HS-5 (cell line): ENCODE measurements around the gene MRPL4.
"Not testable (repeated sequence)": the region's sequence is repeated elsewhere in the genome, so short reads cannot be mapped to it uniquely, and the experiment has no call there.

Experiments used
- DNase-seq: peaks from one replicate; pipeline ENCODE4 v3.0.0-alpha.2; 2012; ENCODE audit warnings: low read depth

MRPL4 gene

DNA sequence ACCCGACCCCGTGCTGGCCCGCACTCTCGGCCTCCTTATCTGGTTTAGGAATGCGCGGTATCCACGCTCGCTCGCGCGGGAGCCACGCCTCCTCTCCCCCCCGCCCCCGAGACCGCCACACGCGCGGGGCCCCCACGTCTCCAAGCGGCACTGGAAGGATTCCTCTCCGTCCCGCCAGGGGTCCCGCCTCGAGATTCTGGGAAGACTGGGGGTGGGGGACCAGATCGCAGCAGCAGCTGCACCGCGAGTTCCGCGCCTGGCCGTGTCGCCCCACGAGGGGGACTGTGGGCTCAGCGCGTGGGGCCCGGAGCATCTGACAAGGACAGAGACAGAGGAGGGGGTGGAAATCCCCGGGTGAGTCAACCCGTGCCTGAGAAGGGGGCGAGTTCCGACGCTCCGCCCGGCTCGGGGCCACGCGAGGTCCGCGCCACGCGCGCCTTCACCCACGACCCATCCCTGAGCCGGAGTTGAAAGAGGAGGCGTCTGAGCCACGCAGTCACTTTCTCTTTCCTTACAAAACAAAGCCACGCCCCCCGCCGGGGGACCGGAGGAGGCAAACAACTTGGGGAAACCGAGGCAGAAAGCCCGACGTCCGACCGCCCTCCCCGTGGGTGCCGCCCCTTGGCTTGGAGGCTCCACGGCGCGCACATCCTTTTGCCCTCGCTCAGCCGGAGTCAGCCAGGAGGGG lies 21.7 kb upstream of the MRPL4 start:
- no peak for DNase-seq

DNA sequence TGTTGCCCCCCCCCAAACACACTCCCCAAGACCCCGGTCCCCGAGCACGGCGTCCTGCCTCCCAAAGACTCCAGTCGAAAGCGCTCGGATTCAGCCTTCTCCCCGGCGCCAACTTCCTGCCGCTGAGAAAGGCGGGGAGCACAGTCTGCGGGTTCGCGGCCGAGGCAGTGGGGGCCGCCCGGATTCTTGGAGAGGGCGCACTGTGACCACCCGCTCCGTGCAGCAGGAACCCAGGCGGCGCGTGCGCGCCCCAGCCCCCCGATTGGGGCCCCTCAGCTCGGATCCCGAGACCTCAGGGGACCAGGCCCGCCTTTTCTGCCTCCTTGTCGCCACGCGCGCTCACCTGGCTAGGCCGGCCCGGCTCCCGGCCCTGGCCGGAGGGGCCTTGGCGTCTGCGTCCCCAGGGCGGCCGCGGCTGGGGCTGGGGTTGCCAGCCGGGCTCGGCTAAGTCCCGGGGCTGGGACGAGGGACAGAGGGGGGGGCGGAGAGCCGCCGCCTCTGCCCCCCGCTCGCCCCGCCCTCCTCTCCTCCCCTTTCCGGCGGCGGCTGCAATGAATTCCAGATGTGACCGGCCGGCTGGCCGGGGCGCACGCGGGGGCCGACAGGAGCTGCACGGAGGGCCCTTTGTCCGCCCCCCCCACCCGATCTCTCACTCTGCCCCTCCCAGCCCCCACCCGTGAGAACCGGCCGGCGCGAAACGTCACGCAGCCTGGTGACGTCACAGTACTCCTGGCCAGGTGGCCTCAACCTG lies 21.0 kb upstream of the MRPL4 start, which contains the start of gene S1PR2:
Gene S1PR2 (minus strand): TSS at position 471 of the 751 bp plus-strand sequence. CDS start 6,426 bp downstream, outside the sequence.
- no peak for DNase-seq

DNA sequence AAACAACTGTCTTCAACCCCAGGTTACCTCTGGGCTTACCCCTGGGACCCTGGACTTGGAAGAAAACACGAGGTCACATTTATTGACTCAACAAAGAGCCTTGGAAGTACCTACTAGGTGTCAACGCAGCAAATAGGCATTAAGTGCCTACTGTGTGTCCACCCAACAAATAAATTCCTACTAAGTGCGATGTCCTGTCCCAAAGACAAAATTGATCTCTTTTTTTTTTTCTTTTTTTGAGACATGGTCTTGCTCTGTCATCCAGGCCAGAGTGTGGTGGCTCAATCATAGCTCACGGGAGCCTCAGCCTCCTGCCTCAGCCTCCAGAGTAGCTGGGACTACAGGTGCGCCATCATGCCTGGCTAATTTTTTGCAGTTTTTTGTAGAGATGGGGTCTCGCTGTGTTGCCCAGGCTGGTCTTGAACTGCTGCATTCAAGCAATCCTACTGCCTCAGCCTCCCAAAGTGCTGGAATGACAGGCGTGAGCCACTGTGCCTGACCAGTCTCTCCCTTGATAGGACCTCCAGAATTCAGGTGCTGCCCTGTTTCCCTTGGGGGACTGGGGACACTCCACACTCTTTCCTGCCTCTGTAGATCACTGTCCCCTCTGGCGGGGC lies 20.3 kb upstream of the MRPL4 start:
- DNase-seq: no peak

DNA sequence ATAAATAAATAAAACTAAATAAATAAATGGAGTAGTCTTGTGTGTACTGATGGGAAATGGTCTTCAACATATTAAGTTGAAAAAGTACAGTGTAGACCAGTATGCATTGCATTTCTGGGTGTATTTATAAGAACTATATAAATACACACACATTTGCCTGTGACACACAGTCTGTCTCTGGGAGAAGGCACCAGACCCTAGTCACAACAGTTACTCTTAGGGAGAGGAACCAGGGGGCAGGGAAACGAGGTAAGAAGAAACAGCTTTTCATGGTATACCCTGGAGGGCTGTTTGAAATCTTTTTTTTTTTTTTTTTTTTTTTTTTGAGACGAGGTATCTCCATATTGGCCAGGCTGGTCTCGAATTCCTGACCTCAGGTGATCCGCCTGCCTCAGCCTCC lies 18.1 kb upstream of the MRPL4 start:
- DNase-seq: no peak

DNA sequence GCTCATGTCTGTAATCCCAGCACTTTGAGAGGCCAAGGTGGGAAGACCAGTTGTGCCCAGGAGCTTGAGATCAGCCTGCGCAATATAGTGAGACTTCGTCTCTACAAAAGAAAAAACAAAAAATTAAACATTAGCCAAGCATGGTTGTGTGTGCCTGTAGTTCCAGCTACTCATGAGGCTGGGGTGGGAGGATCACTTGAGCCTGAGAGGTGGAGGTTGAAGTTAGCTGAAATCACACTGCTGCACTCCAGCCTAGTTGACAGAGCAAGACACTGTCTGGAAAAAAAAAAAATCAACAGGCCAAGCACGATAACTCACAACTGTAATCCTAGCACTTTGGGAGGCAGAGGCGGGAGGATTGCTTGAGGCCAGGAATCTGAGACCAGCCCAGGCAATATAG lies 17.0 kb upstream of the MRPL4 start:
- DNase-seq: no peak

DNA sequence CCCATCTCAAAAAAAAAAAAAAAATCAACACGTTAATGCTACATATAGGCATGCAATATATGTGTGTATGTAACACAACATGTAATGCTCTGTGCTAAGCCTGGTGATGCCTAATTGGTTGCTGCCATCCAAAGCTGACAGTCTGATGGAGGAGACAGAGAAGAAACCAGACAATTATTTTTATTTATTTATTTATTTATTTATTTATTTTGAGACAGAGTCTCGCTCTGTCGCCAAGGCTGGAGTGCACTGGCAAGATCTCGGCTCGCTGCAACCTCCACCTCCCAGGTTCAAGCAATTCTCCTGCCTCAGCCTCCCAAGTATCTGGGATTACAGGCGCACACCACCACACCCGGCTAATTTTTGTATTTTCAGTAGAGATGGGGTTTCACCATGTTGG lies 16.6 kb upstream of the MRPL4 start:
- DNase-seq: not testable (repeated sequence)

DNA sequence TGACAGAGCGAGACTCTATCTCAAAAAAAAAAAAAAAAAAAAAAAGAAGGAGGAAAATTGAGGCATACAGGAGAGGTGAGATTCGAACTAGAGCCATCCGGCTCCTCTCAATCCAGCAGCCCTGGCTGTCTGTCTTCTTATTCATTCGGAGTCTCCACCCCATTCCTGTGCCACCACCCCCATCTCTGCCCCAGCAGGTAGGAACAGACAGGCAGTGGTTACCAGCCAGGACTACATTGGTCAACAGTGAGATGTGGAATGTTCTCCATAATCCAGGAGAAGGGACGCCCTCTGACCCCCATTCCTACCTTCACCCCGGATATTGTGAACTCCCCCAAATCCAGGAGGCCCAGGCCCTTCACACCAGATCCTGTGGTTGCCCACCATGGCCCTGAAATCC lies 14.3 kb upstream of the MRPL4 start:
- DNase-seq: no peak

DNA sequence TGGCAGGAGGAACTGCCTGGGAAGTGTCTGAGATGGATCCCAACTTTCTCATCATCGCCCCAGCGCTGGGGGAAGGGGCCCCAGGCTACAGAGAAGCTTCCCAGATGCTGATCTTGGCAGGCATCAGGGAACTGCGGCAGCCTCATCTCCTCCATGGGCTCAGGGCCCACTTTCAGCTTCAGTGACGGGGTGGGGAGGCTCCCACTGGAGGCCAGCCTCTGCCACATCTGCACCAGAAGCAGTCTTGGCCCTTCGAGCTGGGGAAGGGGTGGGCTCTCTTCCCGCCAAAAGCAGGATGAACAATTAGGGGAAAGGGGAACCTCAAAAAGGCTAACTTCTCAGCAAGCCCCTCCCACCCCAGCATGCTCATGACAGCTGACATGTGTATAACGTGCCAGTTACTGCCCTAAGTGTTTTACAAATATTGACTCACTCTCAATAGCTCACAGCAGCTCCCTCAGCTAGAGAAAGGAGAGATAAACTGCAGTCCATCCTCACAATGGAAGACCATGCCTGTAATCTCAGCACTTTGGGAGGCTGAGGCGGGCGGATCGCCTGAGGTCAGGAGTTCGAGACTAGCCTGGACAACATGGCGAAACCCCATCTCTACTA lies 13.7 kb upstream of the MRPL4 start:
- no peak for DNase-seq

DNA sequence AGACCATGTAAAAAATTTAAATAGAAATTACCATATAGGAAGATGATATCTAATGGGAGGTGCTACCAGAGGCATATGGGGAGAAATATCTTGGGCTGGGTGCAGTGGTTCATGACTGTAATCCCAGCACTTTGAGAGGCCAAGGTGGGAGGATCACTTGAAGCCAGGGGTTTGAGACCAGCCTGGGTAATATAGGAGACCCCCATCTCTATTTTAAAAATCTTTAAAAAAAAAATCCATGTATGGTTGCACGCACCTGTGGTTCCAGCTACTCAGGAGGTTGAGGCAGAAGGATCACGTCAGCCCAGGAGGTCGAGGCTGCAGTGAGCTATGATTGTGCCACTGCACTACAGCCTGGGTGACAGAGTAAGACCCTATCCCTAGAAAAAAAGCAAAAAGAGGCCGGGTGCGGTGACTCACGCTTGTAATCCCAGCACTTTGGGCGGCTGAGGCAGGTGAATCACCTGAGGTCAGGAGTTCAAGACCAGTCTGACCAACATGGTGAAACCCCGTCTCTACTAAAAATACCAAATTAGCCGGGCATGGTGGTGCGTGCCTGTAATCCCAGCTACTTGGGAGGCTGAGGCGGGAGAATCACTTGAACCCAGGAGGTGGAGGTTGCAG lies 10.1 kb upstream of the MRPL4 start:
- not testable (repeated sequence) for DNase-seq

DNA sequence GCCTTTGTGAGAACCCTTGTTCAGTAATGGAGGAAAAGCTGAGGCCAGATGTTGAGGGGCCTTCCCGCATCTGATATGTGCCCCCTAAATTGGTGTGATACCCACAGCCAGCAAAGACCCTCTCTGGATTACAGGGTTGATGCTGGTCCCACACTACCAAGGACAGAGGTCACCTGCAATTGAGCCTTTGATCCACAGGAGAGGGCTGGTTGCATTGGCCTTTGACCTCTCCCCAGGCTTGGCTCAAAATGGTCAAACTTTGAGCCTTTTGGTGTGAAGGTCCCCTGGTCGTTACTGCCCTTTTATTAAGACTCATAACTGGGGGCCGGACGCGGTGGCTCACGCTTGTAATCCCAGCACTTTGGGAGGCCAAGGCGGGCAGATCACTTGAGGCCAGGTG lies 8.4 kb upstream of the MRPL4 start:
- no peak for DNase-seq

DNA sequence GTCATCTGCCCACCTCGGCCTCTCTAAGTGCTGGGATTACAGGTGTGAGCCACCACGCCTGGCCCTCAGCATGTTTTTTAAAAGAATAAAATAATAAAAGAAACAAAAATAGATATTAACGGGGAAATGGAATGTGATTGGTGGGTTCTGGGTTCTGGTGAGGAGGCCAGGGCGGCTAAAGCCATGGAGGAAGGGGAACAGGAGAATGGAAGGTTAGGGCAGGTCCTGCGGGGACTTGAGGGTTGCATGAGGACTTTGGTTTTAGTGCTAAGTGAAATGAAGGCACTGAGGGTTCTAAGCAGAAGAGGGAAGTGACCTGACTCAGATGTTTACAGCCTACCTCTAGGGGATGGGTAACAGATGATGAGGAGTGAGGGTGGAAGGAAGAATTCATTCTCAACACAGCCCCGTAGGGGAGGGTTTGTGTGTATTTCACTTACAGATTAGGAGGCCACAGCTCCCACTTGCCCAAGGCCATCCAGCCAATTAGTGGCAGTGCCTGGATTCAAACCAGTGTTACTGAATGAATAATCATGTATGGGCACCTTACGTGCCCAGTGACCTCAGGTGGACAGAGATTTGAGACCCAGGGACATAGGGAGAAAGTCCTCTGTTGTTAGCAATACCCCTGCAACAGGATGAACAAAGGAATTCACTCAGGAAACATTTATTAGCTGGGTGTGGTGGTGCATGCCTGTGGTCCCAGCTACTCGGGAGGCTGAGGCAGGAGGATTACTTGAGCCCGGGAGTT lies 6.7 kb upstream of the MRPL4 start:
- DNase-seq: no peak

DNA sequence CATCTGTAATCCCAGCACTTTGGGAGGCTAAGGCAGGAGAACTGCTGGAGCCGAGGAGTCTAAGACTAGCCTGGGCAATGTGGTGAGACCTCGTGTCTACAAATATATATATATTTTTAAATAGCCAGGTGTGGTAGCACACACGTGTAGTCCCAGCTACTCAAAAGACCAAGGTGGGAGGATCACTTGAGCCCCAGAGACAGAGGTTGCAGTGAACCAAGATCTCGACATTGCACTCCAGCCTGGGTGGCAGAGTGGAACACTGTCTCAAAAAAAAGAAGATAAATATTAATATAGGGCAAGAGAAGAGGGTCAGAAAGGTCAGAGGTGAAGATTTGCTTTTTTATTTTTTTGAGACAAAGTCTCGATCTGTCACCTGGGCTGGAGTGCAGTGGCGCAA lies 5.5 kb upstream of the MRPL4 start:
- DNase-seq: no peak

DNA sequence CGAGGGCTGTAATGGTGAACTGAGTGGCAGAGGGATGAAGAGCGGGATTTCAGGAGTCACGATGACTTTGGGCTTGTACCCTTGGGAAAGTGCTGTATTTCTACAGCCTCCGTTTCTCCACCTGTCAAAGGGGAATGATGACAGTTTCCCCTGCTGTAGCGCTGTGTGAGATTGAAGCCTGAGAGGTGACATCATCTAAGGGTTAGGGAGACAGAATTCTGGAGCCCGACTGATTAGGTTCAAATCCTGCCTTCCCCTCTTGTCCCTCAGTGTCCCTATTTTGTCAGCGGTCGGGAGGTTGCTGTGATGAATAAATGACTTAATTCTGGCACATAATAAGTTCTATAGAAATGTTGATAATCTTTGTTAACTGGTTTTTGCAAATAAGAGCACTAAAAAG lies 693 bp downstream of the MRPL4 start:
- DNase-seq: no peak

DNA sequence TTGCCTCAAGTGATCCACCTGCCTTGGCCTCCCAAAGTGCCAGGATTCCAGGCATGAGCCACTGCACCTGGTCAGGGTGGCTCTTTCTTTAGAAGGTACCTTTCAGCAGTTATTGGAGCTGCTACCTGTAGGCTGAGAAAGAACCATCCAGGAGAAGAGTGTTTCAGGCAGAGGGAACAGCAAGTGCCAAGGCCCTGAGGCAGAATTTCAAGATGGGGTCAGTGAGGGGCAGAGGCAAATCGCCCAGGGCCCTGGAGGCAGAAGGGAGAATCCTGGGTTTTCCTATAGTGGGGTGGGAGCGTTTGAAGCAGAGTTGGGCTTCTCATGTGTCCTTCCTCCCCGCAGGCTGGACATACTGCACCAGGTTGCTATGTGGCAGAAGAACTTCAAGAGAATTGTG lies 2.2 kb downstream of the MRPL4 start:
- DNase-seq: no peak

DNA sequence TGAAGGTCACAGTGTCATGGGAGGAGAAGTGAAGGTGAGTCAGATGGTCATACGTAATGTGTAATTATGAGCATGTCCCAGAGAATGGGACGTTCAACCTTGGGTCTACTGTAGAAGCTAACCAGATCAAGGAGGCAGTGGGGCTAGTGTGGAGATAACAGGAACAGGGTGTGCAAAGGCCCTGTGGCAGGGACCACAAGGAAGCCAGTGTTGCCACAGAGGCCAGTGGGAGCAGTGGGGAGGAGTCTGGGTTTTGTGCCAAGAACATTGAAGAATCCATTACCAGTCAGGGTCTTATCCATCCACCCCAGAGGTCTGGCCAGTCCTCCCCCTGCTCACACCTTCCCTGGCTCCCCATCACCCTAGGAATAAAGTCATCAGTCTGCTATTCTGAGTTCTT lies 3.3 kb downstream of the MRPL4 start:
- no peak for DNase-seq

DNA sequence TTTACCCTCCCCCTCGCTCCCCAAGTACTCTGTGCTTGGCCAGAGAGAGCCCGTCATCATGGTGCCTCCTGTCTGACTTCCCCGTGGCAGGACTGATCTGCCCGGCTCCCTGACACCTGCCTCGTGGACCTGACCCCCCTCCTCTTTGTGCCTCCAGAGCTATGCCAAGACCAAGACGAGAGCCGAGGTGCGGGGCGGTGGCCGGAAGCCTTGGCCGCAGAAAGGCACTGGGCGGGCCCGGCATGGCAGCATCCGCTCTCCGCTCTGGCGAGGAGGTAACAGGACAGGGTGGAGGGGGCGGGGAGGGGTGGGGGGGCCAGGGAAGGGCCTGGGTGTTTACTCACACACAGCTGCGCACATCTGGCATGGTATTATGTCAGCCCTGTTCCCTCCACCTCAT lies 4.5 kb downstream of the MRPL4 start:
- DNase-seq: no peak

DNA sequence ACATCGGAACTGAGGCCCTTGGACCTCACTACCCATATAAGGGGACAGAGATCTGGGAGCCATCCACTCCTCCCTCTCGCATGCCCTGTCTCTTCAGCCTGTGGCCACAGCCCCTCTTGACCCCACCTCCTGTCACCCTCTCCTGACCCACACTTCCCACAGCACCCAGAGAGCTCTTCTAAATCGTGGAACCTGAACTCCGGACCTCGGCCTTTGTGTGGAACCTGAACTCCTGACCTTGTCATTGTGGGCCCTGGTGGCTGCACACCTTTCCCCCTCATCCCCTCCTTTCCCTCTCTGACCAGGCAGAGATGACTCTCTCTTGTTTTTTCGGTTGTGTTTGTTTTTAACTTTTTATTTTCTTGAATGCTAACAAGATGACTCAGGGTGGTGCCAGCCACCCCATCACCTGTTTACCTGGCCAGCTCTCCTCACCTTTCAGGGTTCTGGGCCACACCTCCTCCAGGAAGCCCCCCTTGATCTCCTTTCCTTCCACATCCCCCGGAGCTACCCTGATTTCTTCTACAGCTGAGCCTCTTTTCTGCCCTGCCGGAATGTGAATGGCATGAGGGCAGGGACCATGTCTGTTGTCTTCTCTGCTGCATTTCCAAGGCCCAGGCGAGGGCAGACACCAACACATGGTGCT lies 5.1 kb downstream of the MRPL4 start:
- no peak for DNase-seq

DNA sequence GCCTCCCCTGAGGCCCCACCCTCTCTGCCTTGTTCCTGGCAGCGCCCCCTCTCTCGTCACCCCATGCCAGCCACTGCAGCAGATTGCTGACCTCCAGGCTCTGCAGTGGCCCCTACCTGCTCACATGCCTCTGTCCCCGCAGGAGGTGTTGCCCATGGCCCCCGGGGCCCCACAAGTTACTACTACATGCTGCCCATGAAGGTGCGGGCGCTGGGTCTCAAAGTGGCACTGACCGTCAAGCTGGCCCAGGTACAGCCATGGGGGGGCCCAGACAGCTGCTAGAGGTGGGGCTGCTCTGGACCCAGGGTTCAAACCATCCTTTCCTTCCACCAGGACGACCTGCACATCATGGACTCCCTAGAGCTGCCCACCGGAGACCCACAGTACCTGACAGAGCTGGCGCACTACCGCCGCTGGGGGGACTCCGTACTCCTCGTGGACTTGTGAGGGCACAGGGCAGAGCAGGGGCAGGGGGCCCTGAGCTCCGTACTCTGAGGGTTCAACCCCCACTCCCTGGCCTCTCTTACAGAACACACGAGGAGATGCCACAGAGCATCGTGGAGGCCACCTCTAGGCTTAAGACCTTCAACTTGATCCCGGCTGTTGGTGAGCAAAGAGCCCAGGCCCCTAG lies 6.2 kb downstream of the MRPL4 start:
- no peak for DNase-seq

DNA sequence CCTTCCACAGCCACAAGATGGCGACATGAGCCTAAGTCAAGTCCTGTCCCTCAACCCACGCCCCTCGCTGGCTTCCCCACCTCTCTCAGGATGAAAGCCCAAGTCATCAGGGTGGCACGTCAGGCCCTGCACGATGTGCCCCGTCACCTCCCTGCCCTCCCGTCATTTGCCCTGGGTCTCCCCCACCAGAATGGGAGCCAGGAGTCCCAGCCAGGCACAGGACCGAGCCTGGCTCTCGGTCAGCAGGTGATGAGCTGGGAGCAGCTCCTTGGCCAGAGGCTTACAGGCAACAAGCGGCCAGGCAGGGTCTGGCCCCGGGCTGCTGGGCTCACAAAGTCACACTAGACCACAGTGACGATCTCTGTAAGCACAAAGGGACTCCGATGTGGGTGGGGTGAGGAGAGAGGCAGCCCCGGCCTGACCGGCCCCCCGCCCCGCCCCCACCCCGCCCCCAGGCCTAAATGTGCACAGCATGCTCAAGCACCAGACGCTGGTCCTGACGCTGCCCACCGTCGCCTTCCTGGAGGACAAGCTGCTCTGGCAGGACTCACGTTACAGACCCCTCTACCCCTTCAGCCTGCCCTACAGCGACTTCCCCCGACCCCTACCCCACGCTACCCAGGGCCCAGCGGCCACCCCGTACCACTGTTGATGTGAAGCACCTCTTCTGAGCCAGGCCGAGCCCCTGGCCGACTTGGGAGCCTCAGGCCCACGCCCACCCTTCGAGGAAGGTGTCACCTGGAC lies 7.3 kb downstream of the MRPL4 start:
- DNase-seq: peak; percentile 58

DNA sequence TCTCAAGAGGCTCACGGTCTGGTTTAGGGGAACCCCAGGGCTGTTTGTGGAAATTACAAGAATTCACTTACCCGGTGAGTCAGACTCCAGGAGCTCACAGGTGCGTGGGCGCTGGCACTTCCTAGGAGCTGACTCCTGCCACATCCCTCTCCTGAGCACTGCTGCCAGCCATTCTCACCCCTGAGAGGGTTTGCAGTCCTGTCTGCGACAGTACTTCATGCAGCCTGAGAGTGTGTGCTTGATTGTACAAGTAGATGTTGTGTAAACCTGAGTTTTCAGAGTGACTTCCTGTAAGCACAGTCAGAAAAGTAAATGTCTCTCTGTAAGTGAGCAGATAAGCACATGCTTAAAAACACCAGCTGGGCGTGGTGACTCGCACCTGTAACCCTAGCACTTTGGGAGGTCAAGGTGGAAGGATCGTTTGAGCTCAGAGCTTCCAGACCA lies 8.1 kb downstream of the MRPL4 start:
- DNase-seq: no peak
